ENCODE measurements around the gene GPR83.
"Not testable (repeated sequence)": the region's sequence is repeated elsewhere in the genome, so short reads cannot be mapped to it uniquely, and the experiment has no call there.

The GPR83 gene

DNA sequence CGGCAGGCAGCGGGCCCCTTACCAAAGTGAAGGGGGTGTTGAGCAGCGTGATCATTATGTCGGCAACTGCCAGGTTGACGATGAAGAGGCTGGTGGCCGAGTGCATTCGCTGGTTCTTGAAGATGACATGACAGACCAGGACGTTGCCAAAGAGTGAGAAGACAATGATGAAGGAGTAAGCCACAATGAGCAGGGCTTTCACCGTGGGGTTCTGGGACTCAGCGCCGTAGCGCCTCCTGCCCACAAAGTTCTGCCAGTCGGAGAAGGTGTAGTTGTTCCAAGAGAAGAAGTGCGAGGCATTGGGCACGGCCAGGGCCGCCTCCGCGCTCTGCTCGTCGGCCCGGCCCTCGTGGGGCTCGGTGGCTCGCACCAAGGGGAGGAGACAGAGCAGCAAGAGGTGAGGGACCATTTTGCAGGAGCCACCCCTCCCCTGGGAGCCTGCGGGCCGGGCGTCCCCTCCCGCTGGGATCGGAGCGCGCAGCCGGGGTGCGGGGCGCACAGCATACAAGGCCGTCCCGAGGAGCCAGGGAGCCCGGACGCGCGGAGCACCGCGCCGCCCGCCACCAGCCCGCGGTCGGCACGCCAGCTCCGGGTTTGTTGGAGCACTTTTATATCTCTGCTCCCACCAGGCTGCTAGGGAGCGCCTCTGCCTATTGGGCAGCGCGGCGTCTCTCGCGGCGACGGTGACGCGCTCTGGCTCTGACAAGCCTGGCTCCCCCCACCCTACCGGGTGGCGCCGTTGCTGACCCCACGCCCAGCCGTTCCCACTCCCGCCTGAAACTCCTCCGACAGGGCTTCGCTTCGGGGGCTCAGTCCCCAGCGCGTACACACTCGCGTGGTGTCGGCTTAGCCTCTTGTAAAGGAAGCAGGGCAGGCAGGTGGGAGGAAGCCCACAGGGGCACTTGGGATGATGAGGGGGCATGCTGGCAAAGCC, at the start of gene GPR83:
Gene GPR83 (minus strand): TSS at position 581 of the 934 bp plus-strand sequence. CDS start 172 bp downstream, at position 409.
- peak in 1 of 14 donors; percentile 59 for DNase-seq

DNA sequence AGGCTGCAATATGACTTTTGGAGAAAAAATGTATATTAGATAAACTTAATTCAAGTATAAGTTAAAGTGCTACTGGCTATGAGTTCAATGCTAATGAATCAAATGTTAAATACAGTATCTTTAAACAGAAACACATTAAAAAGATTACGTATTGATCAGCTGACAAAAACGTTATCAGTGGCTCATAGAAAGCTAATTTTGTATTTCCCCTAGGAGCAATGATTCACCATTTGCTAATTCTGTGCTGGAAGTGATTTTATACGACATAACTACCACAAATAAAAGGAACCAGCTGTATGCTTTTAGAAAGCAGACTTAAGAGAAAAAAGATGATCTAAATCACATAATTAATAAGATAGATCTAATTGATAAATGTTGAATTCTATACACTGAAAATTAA, 48.8 kb upstream of the GPR83 start:
- no peak for DNase-seq

DNA sequence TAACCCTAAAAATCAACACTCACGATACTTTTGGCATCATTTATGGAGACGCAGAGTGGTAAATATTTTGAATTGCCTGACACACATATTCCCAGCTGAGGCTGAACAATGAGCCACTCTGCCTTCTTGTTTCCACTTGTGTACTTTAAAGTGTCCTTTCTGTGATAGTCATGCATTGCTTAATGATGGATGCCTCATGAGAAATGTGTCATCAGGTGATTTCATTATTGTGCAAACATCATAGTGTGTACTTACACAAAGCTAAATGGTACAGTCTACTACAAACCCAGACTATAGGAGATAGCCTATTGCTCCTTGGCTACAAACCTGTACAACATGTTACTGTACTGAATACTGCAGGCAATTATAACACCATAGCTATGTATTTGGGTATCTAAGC, 48.2 kb upstream of the GPR83 start:
- DNase-seq = no peak

- DNase-seq = no peak
Measured at GRCh38 chr11:94449029-94449428, 47.8 kb upstream of the GPR83 start.

GRCh38 chr11:94447149-94447548, 45.9 kb upstream of the GPR83 start:
- DNase-seq = no peak

GRCh38 chr11:94445641-94446040, 44.4 kb upstream of the GPR83 start:
- no peak for DNase-seq

- no peak for DNase-seq
Measured at GRCh38 chr11:94433049-94433448, 31.8 kb upstream of the GPR83 start.

DNA sequence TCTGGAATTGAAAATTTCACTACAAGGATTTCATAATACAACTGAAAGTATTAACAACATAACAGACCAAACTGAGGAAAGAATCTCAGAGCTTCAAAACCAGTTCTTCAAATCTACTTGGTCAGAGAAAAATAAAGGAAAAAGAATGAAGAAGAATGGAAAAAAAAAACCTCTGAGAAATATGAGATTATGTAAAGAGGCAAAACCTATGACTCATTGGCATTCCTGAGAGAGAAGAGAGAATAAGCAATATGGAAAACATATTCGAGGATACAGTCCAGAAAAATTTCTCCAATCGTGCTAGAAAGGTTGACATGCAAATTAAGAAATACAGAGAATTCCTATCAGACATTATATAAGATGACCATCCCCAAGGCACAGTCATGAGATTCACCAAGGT, 23.4 kb upstream of the GPR83 start:
- DNase-seq = no peak

DNA sequence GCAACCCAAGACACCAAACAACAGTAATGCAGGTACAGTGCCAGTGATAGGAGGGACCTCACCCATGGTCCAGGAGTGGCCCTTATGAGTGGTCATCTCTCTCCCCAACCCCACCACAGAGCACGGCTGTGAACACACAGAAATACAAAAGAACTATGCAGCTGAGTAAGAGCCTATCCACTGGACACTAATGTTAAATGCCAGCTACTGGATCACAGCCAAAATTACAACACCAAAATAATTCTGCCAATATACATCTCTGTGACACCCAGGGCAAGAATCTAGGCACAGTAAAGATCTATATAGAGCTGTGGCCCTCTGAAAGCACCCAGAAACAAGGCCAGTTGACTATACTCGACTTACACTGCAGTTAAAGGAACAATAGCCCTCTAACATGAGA, 22.8 kb upstream of the GPR83 start:
- no peak for DNase-seq

GRCh38 chr11:94423507-94423906, 22.3 kb upstream of the GPR83 start:
- DNase-seq = no peak

- DNase-seq = no peak
Measured at GRCh38 chr11:94418123-94418765, 17.0 kb upstream of the GPR83 start.

DNA sequence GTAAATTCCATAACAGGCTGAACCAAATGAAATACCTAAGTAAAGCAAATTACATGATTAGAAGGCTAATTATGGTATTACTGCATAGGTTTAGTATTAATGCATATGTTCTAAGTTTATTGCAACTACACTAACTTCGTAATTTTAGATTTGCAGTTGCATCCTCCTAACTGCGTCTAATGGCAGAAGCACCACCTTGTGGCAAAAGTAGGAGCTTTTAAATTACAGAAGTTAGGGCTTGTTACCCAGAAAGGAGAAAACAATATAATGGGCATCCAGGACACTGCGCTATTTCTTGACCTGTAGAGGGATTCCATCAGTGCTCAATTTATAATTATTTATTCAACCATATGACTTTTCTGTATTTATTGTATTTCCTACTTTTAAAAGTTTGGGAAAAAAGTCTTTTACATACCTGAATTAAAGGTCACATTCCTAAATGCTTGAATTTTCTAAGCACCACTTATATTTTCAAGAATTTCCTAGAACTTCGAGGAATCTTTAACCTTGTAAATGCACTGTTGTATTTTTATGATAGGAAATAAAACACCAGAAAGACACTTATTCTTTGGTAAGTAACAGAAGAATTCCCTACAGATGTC, 16.3 kb upstream of the GPR83 start:
- peak in 1 of 14 donors; percentile 12 for DNase-seq

DNA sequence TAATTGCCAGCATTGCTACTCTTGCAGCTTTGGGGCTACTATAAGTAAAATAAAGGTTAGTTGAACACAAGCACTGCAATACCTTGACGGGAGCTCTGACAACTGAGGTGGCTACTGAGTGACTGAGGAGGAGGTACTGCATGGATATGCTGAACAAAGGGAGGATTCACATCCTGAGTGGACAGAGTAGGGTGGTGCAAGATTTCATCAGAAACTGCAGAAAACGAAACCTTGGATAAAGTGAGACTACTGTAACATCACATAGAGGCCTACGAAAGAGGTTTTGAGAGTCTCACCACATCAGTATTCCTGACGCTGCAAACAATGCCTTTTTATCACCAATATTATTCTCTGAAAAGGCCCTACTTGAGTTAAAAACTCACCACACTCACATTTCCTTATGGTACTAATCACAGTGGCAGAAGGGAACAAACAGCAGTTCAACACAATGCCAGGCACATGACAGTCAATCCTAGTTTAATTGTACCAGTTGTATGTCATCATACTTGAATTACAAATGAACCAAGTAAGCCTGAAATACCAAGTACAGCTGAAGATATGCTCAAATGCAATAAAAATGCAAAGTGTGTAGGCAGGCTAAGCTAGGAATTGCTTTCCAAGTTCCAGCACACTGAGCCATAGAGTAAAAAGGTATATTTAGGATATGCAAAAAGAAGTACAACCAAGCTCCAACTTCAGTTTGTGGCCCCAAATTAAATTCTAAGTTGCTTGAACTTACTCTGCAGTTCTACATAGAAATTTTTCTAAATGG, 4.0 kb upstream of the GPR83 start:
- DNase-seq = no peak

- no peak for DNase-seq
Measured at GRCh38 chr11:94402355-94402754, 1.1 kb upstream of the GPR83 start.

DNA sequence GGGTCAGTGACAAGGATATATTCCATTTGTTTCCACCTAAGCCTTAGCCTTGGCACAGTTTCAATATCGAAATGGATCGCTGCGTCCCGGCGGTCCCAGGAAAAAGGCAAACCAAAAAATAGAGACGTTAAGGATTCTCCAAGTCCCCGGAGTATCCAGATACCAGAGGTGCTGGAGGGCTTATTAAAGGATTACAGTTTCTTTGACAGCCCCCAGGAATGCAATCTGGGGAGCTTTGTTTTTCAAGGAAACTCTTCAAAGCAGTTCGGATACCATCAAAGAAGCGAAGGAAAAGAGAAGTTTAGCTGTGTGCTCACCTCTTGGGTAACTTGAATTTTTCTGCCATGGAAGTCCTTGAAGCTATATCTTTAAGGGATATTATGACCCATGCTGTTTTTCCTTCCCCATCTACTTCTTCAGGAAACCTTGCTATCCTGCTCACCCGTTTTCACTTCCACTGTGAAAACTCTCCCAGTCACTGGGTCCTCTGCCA, 600 bp upstream of the GPR83 start:
- DNase-seq = peak in 1 of 14 donors; percentile 36

DNA sequence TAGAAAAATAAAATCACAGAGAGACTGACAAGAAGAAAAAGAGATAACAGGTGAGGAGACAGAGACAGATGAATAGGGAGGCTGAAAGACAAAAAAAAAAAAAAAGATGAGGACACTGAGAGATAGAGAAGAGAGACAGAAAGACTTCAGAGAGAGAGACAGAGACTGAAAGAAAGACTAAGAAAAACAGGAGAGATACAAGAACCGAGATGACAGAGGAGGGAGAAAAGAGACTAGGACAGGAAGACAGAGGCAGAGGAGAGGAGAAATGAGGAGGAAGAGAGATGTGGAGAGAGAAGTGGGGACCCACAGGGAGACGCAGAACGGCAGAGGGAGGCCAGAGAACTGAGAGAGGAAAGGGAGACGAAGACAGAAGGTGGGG, 771 bp downstream of the GPR83 start:
- DNase-seq = no peak

- DNase-seq = peak in 1 of 14 donors; percentile 32
Measured at GRCh38 chr11:94400050-94400449, 1.2 kb downstream of the GPR83 start.

- peak in 1 of 14 donors; percentile 61 for DNase-seq
Measured at GRCh38 chr11:94398101-94398500, 3.1 kb downstream of the GPR83 start.

DNA sequence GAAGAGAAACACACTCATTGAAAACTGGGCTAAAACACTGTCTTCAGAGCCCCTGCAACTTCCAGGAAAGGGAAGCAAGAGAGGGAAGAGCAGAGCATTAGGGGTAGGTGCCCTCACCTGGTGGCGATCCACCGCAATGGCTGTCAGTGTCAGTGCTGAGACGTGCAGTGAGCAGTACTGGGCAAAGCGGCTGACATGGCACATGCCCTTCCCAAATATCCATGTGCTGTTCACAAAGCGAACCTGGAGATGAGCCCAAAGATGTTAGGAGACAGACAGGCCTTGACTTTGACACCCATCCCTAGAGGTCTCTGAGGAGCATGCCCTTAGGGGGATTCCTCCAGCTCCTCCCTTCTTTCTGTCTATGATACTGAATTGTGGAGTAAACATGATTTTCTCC, 4.9 kb downstream of the GPR83 start:
- DNase-seq = no peak

DNA sequence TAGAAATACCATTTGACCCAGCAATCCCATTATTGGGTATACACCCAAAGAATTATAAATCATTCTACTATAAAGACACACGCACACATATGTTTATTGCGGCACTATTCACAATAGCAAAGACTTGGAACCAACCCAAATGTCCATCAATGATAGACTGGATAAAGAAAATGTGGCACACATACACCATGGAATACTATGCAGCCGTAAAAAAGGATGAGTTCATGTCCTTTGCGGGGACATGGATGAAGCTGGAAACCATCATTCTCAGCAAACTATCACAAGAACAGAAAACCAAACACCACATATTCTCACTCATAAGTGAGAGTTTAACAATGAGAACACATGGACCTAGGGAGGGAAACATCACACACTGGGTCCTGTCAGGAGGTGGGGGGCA, 9.3 kb downstream of the GPR83 start:
- DNase-seq = not testable (repeated sequence)

DNA sequence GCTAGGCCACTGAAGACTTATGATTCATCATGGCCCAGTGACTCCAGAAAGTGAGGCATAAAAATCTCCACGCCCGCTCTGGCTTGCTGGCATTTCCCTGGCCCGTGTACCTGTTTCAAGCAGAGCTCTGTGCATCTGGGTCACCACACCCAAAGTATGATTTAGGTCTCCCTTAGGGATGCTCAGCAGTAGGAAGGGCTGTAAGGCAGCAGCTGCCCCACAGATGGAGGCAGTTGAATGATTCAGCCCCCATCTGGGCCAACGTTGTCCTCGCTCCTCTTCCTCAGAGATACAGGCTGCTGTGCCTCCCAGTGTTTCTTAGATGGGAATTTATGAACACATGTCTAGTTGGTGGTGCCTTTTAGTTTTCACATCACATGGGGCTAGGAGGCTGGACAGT, 21.6 kb downstream of the GPR83 start:
- no peak for DNase-seq

- peak in 1 of 14 donors; percentile 53 for DNase-seq
Measured at GRCh38 chr11:94376841-94377240, 24.4 kb downstream of the GPR83 start.

All from C1 segment of cervical spinal cord (tissue), 14 donors.